ENCODE measurements around the gene SLX4.

Gene SLX4

DNA sequence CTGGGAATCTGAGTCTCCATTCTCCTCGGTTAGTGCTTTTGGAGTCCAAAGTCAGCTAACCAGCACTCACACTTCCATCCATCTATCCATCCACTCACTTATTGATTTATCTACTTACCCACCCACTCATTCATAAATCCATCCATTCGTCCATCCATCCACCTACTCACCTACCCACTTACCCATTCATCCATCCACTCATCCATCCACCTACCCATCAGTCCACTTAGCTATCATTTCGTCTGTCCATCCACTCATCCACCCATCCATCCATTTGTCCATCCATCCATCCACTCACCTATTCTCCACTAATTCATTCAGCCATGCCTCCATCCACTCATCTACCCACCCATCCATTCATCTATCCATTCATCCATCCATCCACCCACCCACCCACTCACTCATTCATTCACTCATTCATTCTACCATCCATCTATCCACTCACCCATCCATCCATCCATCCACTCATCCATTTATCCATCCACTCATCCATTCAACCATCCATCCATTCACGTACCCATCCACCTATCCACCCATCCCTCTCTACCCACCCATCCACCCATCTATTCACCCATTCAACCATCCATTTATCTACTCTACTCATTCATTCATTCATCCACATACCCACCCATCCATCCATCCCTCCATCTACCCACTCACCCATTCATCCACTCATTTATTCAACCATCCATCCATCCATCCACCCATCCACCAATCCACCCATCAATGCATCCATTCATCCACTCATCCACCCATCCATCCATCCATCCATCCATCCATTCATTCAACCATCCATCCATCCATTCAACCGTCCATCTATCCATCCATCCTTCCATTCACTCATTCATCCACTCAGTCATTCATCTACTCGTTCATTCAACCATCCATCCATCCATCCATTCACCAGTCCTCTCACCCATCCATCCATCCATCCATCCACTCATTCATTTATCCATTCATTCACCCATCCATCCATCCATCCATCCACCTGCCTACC is 60.3 kb downstream of the SLX4 start:
- Histone ChIP-seq H3K36me3 (ENCODE audit: insufficient read depth, low read length) (no peaks in the 10 kb centered on the region), H3K9me3 (ENCODE audit: control insufficient read depth, insufficient read depth, low read length) (no peaks in the 10 kb centered on the region), H3K4me1 (ENCODE audit: insufficient read depth, low read length) (peaks cover 15% of the 10 kb centered on the region), H3K9ac (ENCODE audit: low read depth, low read length) (no peak overlapping the region)

DNA sequence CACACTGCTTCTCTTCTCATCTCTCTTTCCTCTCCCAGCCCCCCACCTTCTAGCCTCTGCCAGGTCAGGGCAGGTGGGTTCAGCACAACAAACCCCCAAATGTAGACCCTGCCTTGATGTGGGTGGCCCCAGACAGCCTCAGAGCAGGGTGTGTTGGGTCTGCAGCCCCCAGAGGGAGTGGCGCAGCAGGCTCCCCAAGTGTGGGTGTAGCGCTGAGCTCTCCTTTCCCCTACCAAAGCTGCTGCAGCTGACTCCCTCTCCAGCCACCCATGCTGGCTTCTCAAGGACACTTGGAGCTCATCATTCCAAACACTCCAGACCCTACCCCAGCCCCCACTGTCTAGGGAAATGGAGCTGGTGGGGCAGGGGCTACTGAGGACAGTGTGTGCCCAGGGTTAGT is 61.5 kb downstream of the SLX4 start:
- no peak overlapping the region for H3K9ac ChIP-seq (ENCODE audit: low read depth, low read length)
- peaks cover 15% of the 10 kb centered on the region for H3K4me1 ChIP-seq (ENCODE audit: insufficient read depth, low read length)
- H3K9me3 ChIP-seq (ENCODE audit: control insufficient read depth, insufficient read depth, low read length), result no peaks in the 10 kb centered on the region
- no peaks in the 10 kb centered on the region for H3K36me3 ChIP-seq (ENCODE audit: insufficient read depth, low read length)

DNA sequence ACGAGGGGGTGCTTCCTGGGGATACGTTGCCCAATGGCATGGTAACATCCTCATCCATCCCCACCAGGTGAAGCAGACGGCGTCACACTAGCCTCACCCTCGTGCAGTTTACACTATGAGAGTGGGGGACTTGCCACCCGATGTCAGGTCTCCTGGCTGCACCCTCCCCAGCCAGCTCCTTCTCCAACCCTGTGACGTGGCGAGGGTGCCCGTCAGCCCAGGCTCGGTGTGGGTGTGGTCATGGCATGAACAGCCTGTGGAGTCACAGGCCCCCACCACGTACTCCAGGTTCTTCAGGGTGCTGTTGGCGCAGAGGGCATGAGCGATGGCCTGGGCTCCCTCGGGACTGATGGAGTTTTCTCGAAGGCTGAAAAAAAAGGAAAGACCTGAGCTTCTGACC is 62.5 kb downstream of the SLX4 start:
- Histone ChIP-seq H3K4me1 (ENCODE audit: insufficient read depth, low read length) (peaks cover 7% of the 10 kb centered on the region), H3K36me3 (ENCODE audit: insufficient read depth, low read length) (no peaks in the 10 kb centered on the region), H3K9me3 (ENCODE audit: control insufficient read depth, insufficient read depth, low read length) (no peaks in the 10 kb centered on the region), H3K9ac (ENCODE audit: low read depth, low read length) (no peak overlapping the region)

DNA sequence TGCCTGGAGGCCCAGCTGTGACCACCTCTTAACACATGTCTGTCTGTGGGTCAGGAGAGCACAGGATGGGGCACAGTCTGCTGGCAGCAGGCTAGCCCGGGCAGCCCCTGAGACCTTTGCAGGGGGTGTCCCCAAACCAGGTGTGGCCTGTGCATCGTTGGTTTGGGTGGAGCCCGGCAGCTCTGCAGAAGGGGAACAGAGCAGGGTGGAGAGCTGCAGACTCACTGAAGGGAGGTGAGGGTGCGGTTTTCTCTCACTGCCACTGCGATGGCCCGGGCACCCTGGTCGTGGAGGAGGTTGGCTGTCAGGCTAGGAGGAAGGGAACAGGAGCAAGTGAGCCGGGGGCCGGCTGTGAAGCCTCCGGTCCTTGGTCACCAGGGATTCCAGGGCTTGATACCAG is 63.0 kb downstream of the SLX4 start:
- H3K36me3 ChIP-seq (ENCODE audit: insufficient read depth, low read length), result no peaks in the 10 kb centered on the region

DNA sequence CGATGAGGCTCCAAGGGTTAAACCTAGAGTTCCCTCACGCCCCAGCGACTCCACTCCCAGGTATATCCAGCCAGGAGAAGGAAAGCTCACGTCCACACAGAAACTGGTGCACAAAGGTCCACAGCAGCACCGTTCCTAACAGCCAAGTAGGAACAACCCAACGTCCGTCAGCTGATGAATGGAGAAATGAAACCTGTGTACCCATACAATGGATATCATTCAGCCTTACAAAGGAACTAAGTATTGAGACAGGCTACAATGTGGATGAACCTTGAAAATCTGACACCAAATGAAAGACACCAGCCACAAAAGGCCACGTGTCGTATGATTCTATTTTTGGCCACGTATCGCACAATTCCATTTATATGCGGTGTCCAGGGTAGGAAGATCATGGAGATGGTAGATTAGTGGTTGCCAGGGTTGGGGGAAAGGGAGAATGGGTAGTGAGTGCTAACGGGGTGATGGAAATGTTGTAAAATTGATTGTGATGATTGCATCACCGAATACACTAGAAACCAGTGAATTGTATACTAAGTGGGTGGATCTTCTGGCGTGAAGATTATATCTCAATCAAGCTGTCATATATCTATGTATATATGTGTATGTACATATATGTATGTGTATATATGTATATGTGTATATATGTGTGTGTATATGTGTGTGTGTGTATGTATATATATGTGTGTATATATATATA is 64.3 kb downstream of the SLX4 start:
- no peaks in the 10 kb centered on the region for H3K36me3 ChIP-seq (ENCODE audit: insufficient read depth, low read length)
- H3K9ac ChIP-seq (ENCODE audit: low read depth, low read length), result no peak overlapping the region
- no peaks in the 10 kb centered on the region for H3K9me3 ChIP-seq (ENCODE audit: control insufficient read depth, insufficient read depth, low read length)
- H3K4me1 ChIP-seq (ENCODE audit: insufficient read depth, low read length), result peaks cover 1% of the 10 kb centered on the region; the same call in 1 of the 2 replicates

More for the DNA sequence above, 63.0 kb downstream of the SLX4 start:
- no peaks in the 10 kb centered on the region for H3K9me3 ChIP-seq (ENCODE audit: control insufficient read depth, insufficient read depth, low read length)
- no peak overlapping the region for H3K9ac ChIP-seq (ENCODE audit: low read depth, low read length)
- peaks cover 6% of the 10 kb centered on the region for H3K4me1 ChIP-seq (ENCODE audit: insufficient read depth, low read length)

DNA sequence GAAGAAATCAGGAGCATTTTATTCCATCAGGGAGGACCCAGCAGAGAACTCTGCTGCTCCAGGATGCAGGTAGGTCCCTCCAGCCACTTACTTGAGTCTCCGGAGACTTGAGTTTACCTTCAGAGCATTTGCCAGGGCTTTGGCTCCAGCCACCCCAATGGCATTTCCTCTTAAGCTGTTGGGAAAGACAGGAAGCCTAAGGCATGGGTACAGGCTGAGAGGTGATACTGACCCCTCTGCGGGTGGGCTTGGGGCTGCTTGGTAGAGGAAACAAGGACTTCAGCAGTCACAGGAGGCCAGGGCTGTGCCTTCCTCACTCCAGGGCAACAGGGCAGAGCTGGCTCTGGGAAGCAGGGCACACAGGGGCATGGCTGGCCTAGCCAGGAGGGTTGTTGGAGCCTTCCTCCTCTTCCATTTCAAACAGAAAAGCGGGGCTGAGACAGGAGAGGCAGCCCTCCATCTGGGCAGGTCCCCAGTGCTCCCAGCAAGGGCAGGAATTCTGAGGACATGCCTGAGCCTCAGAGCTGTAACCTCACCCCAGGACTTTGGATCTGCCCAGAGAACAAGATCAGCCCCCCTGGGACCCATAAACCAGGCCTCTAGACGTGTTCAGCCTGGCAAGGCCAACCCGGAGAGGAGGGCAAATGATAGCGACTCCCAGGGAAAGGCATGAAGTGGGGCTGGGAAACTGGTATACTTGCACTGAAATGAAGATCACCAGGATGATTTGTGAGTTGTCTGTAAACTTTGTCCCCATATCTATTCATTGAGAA is 68.6 kb downstream of the SLX4 start:
- H3K36me3 ChIP-seq (ENCODE audit: insufficient read depth, low read length), result peaks cover 5% of the 10 kb centered on the region; the same call in 1 of the 2 replicates

DNA sequence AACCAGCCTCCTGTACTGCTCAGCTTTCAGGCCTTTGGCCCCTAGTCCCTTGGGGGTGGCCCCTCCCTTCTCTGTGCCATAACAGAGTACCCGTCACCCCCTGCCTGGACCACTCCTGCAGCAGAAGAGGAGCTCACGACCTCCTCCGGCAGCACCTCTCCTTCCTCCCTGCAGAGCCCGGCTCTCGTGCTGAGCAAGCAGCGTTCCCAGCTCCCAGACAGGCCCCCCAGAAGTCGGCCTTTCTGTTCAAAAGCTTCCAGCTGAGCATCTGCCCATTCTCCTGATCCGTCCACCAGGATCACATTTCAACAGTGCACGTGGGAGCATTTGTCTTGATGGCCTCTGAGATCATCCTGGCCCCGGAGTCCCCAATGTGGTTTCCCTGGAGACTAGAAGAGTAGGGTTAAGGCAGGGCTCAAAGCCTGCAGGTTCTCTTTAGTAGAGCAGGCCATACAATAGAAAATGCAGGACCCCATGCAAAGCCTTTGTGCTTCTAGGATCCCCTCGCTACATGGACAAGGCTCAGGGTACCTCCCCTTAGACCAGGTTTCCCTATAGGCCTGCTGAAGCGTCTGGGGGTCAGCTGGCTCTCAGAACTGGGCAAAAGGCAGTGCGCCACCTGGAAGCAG is 69.8 kb downstream of the SLX4 start:
- H3K9me3 ChIP-seq (ENCODE audit: control insufficient read depth, insufficient read depth, low read length), result no peaks in the 10 kb centered on the region
- peaks cover 5% of the 10 kb centered on the region; the same call in 1 of the 2 replicates for H3K36me3 ChIP-seq (ENCODE audit: insufficient read depth, low read length)
- no peak overlapping the region for H3K9ac ChIP-seq (ENCODE audit: low read depth, low read length)
- no peaks in the 10 kb centered on the region for H3K4me1 ChIP-seq (ENCODE audit: insufficient read depth, low read length)

More for the DNA sequence above, 68.6 kb downstream of the SLX4 start:
- no peaks in the 10 kb centered on the region for H3K9me3 ChIP-seq (ENCODE audit: control insufficient read depth, insufficient read depth, low read length)
- H3K4me1 ChIP-seq (ENCODE audit: insufficient read depth, low read length), result no peaks in the 10 kb centered on the region
- H3K9ac ChIP-seq (ENCODE audit: low read depth, low read length), result no peak overlapping the region

DNA sequence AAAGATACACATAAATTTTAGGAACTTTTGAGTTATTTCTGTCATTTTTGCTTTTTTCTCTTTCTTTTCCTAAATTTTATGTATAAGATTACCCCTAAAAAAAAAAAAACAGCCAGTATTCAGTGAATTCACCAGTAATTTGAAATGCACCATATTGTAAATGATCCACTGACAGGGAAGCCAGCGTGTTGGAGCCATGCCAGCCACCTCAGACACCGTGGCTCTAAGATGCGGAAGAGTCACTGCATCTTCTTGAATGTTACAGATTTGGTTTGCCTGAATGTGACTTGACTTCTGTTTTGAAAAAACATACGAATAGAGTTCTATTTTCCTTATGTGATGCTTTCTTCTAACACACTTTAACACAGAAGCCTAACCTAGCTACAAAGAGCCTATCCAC is 73.2 kb downstream of the SLX4 start:
- Histone ChIP-seq H3K9me3 (ENCODE audit: control insufficient read depth, insufficient read depth, low read length) (no peaks in the 10 kb centered on the region), H3K9ac (ENCODE audit: low read depth, low read length) (no peak overlapping the region), H3K4me1 (ENCODE audit: insufficient read depth, low read length) (no peaks in the 10 kb centered on the region), H3K36me3 (ENCODE audit: insufficient read depth, low read length) (peaks cover 5% of the 10 kb centered on the region; the same call in 1 of the 2 replicates)

DNA sequence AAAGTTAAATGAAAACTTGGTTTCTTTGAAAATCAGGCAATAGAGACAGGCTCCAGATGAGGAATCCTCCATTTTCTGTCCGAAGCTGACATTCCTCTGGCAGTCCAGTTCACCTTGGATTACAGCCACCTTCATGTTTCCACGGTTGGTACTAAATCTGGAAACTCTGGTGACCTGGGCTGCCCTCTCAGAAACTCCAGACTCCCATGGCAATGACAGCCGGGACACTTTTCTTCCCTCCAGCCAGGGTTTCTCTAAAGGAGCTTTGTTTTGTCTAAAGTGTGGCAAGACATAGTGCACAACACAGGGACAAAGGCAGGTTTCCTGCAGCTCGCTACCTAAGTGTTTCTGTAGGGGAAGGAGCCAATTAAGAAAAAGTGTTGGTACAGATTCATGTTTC is 74.6 kb downstream of the SLX4 start:
- Histone ChIP-seq H3K9ac (ENCODE audit: low read depth, low read length) (no peak overlapping the region), H3K9me3 (ENCODE audit: control insufficient read depth, insufficient read depth, low read length) (no peaks in the 10 kb centered on the region), H3K36me3 (ENCODE audit: insufficient read depth, low read length) (peaks cover 5% of the 10 kb centered on the region; the same call in 1 of the 2 replicates), H3K4me1 (ENCODE audit: insufficient read depth, low read length) (no peaks in the 10 kb centered on the region)

DNA sequence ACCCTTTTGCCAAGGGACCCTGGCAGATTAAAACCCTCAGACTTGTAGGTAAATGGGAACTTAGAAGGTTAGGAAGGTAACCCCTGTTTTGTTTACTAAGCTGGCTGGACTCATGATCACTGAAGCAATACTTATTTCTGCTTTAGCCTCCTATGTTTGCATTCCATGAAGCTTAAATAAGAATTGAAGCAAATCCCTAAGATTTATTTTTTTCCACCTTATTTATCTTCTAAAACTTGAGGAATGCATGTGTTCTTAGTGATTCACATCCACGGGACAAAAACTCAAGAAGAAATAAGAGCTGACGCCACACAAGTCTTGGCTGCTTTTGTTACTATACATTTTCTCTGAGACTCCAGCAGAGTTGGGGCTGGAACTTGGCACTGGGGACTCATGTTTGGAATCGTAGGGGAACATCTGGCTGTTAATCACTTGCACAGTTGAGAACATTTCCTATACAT is 75.1 kb downstream of the SLX4 start:
- H3K9ac ChIP-seq (ENCODE audit: low read depth, low read length), result no peak overlapping the region
- H3K4me1 ChIP-seq (ENCODE audit: insufficient read depth, low read length), result no peaks in the 10 kb centered on the region
- H3K36me3 ChIP-seq (ENCODE audit: insufficient read depth, low read length), result peaks cover 5% of the 10 kb centered on the region; the same call in 1 of the 2 replicates
- no peaks in the 10 kb centered on the region for H3K9me3 ChIP-seq (ENCODE audit: control insufficient read depth, insufficient read depth, low read length)

DNA sequence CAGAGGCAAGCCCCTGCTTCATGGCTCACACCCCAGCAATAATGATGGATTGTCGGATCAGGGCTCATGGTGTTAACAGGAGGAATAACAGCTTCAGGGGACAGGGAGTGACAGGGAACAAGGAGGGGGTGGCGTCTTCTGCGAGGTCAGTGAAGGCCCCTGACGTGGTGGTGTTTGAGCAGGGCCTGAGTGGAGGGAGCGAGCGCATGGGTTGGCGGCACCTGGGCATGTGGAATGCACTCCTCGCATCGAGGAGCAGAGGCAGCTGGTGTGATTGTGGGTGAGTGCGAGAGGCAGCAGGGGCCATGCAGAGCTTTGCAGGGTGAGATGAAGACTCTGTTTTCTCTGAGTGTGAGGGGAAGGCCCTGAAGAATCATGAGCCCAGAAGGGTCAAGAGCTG is 77.3 kb downstream of the SLX4 start:
- Histone ChIP-seq H3K36me3 (ENCODE audit: insufficient read depth, low read length) (0 out of 2 replicates have a peak, but pooled peaks cover 5% of the 10 kb centered on the region), H3K9ac (ENCODE audit: low read depth, low read length) (no peak overlapping the region), H3K9me3 (ENCODE audit: control insufficient read depth, insufficient read depth, low read length) (no peaks in the 10 kb centered on the region), H3K4me1 (ENCODE audit: insufficient read depth, low read length) (no peaks in the 10 kb centered on the region)

DNA sequence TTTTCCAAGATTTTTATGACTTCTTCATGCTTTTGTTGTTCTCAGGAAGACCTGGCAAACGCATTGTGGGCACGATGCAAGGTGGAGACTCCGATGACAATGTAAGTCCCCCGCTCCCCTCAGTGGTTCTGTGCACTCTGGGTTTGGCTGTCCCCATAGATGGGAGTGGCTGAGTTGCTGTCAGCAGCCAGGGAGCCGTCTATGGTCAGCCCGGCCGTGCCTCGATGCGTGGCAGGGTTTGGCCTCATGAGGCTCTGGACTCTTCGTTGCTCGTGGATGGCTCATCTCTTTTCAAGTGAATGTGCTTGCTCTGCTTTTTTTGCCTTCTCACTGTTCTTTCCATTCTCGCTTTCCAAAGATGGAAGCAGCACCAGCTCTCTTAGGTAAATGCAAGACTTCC is 78.7 kb downstream of the SLX4 start:
- no peak overlapping the region for H3K9ac ChIP-seq (ENCODE audit: low read depth, low read length)
- no peaks in the 10 kb centered on the region for H3K9me3 ChIP-seq (ENCODE audit: control insufficient read depth, insufficient read depth, low read length)
- no peaks in the 10 kb centered on the region for H3K4me1 ChIP-seq (ENCODE audit: insufficient read depth, low read length)
- 0 out of 2 replicates have a peak, but pooled peaks cover 5% of the 10 kb centered on the region for H3K36me3 ChIP-seq (ENCODE audit: insufficient read depth, low read length)
